HG03342 (cell line): ENCODE results near the gene SPNS1.
"Not testable (repeated sequence)": the region's sequence is repeated elsewhere in the genome, so short reads cannot be mapped to it uniquely, and the experiment has no call there.

Experiments used
- ATAC-seq: cut with Tn5 transposase; IDR thresholded peaks from one replicate; pipeline ENCODE4 v1.9.1; 2021; ENCODE audit warnings: mild to moderate bottlenecking, moderate library complexity; ENCODE audit not compliant: unreplicated experiment

The SPNS1 gene

DNA sequence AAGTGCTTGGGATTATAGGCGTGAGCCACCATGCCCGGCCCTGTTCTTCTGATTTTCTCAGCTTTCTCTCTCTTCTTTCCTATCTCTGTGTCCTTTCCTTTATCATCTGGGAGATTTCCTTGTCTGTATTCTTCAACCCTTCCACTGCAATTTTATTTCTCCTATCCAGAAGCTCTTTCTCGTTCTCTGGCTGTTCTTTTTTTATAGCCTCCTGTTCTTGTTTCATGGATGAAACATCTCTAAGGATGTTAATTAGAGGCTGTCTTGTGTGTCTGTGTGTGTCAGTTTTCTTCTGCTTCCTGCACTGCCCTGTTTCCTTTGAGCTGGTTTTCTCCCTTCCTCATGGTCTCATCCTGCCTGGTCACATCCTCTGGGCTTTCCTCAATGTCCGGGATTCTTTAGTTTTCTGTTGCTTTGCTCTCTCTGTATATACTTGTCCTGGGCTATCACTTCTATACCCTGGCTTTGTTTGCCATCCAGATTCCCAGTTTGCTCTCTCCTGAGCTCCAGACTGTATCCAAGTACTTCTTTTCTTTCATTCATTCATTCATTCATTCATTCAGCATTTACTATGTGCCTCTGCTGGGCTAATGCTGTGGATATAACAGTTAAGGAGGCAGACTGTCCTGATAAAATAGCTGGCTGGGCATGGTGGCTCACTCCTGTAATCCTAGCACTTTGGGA is 12.7 kb downstream of the SPNS1 start:
- ATAC-seq = no peak

DNA sequence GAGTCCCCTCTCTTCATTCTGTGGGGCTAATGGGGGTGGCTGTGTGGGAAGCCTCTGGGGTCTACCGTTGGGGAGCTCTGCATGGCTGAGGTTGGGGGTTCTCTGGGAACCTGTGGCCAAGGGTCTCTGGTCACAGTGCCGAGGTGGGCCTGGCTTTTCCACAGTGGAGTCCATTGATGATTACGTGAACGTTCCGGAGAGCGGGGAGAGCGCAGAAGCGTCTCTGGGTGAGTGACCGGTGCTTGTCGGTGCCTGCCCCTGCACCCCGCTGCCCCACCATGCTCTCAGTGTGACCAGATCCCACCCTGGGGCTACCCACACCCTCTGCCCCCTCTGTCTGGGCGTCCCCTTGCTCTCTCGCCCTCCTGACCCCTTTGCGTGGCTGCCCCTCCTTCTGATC is 14.8 kb downstream of the SPNS1 start:
- ATAC-seq = no peak

GRCh38 chr16:28990375-28991040 is 15.9 kb downstream of the SPNS1 start:
- no peak for ATAC-seq

GRCh38 chr16:28991687-28992086 is 17.1 kb downstream of the SPNS1 start:
- no peak for ATAC-seq

GRCh38 chr16:28992496-28992895 is 17.9 kb downstream of the SPNS1 start:
- no peak for ATAC-seq

GRCh38 chr16:28998837-28999236 is 24.3 kb downstream of the SPNS1 start:
- ATAC-seq = no peak

DNA sequence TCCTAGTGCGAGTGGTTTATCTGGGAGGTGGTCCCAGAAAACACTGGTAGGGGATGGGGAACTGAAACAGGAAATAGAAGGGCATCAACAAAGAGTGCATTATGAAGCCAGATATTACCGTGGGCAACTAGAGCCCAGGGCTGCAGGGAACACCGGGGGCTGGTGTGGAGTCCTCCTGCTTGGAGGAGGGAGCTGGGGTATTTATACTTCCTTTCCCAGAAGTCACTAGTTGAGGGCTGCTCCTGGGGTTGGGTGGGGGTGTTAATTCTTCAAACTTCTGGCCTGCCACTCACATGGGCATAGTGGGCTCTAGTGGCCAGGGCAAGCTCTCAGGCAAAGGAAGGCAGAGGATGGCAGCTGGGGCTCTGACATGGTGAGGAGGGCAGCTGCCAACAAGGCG is 25.0 kb downstream of the SPNS1 start:
- ATAC-seq = no peak

- no peak for ATAC-seq
These were observed 25.4 kb downstream of the SPNS1 start for GRCh38 chr16:29000019-29000418.

DNA sequence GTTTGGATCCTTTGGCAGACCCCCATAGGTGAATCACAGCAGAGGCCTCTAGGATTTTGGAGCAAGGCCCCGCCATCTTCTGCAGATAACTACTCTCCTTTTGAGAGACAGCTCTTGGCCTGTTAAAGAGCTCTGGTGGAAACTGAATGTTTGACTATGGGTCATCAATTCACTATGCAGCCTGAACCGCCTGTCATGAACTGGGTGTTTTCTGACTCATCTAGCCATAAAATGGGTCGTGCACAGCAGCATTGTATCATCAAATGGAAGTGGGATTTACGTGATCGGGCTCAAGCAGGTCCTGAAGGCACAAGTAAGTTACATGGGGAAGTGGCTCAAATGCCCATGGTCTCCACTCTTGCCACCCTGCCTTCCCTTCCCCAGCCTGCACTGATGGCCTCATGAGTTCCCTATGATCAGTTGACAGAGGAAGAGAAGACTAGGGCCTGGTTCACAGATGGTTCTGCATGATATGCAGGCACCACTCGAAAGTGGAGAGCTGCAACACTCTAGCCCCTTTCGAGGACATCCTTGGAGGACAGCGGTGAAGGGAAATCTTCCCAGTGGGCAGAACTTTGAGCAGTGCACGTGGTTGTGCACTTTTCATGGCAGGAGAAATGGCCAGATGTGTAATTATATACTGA is 30.0 kb downstream of the SPNS1 start:
- ATAC-seq = not testable (repeated sequence)

GRCh38 chr16:29007730-29008593 is 33.4 kb downstream of the SPNS1 start:
- no peak for ATAC-seq

DNA sequence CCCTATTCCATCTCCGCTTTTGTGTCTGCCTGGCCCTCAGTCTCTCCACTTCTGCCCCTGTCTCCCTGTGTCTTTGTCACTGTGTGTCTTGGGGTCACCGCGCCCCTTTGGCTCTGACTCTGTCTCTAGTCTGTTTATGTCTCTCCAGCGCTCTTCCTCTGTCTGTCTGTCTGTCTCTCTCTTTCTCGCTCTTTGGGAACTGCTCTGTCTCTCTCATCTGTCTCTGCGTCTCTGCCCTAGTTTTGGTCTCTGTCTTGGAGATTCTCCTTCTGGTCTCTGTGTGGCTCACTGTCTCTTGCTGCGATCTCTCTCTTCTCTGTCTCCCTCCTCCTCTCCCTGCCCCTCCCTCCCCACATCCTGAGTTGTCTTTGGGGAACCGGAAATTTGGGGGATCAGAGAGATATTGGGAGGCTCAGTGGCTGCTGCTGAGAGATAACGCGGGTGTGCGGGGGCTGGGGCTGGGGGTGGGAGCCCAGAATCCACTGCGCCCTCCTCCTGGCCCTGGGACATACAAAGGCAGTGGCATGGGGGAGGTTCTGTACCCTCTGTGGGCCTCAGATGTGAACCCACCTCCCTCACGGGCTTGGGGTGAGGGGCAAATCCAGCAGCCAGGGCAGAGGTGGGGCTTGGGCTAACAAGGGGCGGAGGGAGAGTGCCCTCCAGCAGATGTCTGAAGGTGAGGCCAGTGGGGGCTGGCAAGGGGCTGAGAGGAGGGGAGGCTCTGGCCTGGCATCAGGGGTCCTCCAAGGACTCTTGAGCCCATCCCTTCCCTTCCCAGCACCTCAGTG is 34.7 kb downstream of the SPNS1 start:
- no peak for ATAC-seq

DNA sequence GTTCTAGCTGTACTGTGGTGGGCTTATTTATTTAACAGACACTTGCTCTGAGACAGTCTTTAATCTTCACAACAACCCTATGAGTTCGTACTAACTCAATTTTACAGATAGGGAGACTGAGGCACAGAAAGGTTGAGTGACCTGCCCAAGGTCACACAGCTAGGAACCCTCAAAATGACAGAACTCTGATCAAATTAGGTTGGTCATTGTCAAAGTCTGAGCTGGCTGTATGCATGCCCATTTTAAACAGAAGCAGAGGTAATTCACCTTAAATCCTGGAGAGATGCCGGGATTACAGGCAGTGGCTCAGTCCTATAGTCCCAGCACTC is 35.2 kb downstream of the SPNS1 start:
- ATAC-seq = no peak

GRCh38 chr16:29011112-29011511 is 36.5 kb downstream of the SPNS1 start:
- ATAC-seq = no peak

GRCh38 chr16:29011851-29012250 is 37.3 kb downstream of the SPNS1 start:
- ATAC-seq = no peak

DNA sequence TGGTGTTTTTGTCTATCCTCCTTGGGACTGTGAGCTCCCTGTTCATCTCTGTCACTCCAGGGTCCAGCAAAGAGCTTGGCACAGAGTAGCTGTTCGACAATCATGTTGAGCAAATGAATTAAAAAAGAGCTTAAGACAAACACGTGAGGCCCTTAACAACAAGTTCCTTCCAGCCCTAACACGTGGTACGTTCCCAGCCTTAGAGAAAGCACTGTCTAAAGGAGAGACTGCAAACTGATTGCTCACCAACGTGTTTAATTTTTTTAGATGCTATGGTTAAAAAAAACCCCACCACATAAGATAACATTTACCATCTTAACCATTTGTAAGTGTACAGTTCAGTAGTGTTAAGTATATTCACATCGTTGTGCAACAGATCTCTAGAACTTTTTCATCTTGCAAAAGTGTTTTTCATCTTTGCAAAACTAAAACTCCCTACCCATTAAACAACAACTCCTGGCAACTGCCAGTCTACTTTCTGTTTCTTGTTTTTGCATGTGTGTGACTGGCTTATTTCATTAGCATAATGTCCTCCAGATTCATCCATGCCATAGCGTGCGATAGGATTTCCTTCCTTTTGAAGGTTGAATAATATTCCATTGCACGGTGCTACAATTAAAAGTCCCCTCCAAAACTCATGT is 38.5 kb downstream of the SPNS1 start:
- ATAC-seq = no peak

DNA sequence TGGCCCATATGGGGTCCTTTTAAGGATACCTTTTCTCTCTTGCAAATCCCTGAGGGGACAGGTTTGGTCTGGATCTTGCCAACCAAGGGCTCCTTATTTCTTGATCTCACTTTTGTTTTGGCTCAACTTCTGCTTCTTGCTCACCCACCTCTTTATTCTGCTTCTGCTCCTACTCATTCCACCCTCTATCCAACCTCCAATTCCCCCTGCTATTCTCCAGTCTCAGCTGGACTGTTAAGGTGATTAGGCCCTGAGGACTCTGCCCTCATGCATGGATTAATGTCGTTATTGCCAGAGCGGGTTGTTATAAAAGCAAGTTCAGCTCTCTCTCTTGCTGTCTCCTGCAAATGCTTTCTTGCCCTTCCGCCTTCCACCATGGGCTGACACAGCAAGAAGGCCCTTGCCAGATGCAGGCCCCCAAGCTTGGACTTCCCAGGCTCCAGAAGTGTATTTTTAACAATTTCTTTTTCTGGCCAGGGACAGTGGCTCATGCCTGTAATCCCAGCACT is 40.0 kb downstream of the SPNS1 start:
- no peak for ATAC-seq

- ATAC-seq = no peak
These were observed 47.6 kb downstream of the SPNS1 start for GRCh38 chr16:29022196-29022595.

GRCh38 chr16:29023279-29024277 is 49.0 kb downstream of the SPNS1 start:
- ATAC-seq = no peak

- ATAC-seq = no peak
These were observed 49.7 kb downstream of the SPNS1 start for GRCh38 chr16:29024278-29024677.
